Measurements from ENCODE around the gene GRIA3. TPM values are rescaled to one million over a fixed set of nuclear protein-coding genes. Genes with fewer than 3 reads are reported as not detected.
A peak's percentile ranks its signal among the peaks of the same experiment; 100 is the strongest.

Gene GRIA3
- total and polyA plus RNA-seq, 2 donors (not counting 1 experiment from before 2014, with no cell fraction given): 0.52 to 2.3 TPM

- Histone ChIP-seq H3K4me1 (ENCODE audit: control insufficient read depth, extremely low read depth, insufficient read depth, low read length) (no peaks in the 10 kb centered on the region), H2AFZ (ENCODE audit: low read length) (no peak overlapping the region), H3K4me3 (replicated peaks in 1 of 4; ENCODE audit: control extremely low read depth in 1 of 4, insufficient read depth in 1 of 4, low read depth in 3 of 4, low read length in 4 of 4) (no peak overlapping the region), H3K9ac (ENCODE audit: insufficient read depth, low read length) (no peak overlapping the region), H3K9me3 (ENCODE audit: control insufficient read depth, insufficient read depth, low read depth, low read length) (no peaks in the 10 kb centered on the region), H3K36me3 (ENCODE audit: control insufficient read depth, insufficient read depth, low read length) (no peaks in the 10 kb centered on the region), H3K27me3 (ENCODE audit: control insufficient read depth, insufficient read depth, low read length) (no peaks in the 10 kb centered on the region), H3K79me2 (ENCODE audit: control insufficient read depth, insufficient read depth, low read length) (no peaks in the 10 kb centered on the region), H3K27ac (ENCODE audit: insufficient read depth, low read length) (no peak overlapping the region), H3K4me2 (ENCODE audit: extremely low read depth, insufficient read depth, low read length) (no peak overlapping the region), H4K20me1 (ENCODE audit: control insufficient read depth, extremely low read depth, insufficient read depth, low read length) (no peaks in the 10 kb centered on the region)
- TF ChIP-seq CTCF (conservative IDR thresholded peaks at IDR 0.05 in 1 of 2, IDR thresholded peaks at IDR 0.05 in 1 of 2; ENCODE audit: low read depth in 1 of 2, low read length in 2 of 2) (no peak), EZH2 (IDR thresholded peaks at IDR 0.05; ENCODE audit: low read length, missing control alignments) (no peak)
- peak in 1 of 2 donors; percentile 51 for DNase-seq (ENCODE audit: low read depth in 2 of 2)
Observed at GRCh38 chrX:123399709-123400108, 215.6 kb downstream of the GRIA3 start.

GRCh38 chrX:123405231-123405630, 221.2 kb downstream of the GRIA3 start:
- no peak for TF ChIP-seq EZH2 (IDR thresholded peaks at IDR 0.05; ENCODE audit: low read length, missing control alignments)
- no peak for TF ChIP-seq CTCF (conservative IDR thresholded peaks at IDR 0.05 in 1 of 2, IDR thresholded peaks at IDR 0.05 in 1 of 2; ENCODE audit: low read depth in 1 of 2, low read length in 2 of 2)
- no peak for DNase-seq (ENCODE audit: low read depth in 2 of 2)
- Histone ChIP-seq H3K4me1 (ENCODE audit: control insufficient read depth, extremely low read depth, insufficient read depth, low read length) (no peaks in the 10 kb centered on the region), H3K9ac (ENCODE audit: insufficient read depth, low read length) (no peak overlapping the region), H3K27me3 (ENCODE audit: control insufficient read depth, insufficient read depth, low read length) (no peaks in the 10 kb centered on the region), H3K36me3 (ENCODE audit: control insufficient read depth, insufficient read depth, low read length) (no peaks in the 10 kb centered on the region), H3K9me3 (ENCODE audit: control insufficient read depth, insufficient read depth, low read depth, low read length) (no peaks in the 10 kb centered on the region), H2AFZ (ENCODE audit: low read length) (no peak overlapping the region), H3K4me3 (replicated peaks in 1 of 4; ENCODE audit: control extremely low read depth in 1 of 4, insufficient read depth in 1 of 4, low read depth in 3 of 4, low read length in 4 of 4) (no peak overlapping the region), H3K79me2 (ENCODE audit: control insufficient read depth, insufficient read depth, low read length) (no peaks in the 10 kb centered on the region), H3K4me2 (ENCODE audit: extremely low read depth, insufficient read depth, low read length) (no peak overlapping the region), H4K20me1 (ENCODE audit: control insufficient read depth, extremely low read depth, insufficient read depth, low read length) (no peaks in the 10 kb centered on the region), H3K27ac (ENCODE audit: insufficient read depth, low read length) (no peak overlapping the region)

DNA sequence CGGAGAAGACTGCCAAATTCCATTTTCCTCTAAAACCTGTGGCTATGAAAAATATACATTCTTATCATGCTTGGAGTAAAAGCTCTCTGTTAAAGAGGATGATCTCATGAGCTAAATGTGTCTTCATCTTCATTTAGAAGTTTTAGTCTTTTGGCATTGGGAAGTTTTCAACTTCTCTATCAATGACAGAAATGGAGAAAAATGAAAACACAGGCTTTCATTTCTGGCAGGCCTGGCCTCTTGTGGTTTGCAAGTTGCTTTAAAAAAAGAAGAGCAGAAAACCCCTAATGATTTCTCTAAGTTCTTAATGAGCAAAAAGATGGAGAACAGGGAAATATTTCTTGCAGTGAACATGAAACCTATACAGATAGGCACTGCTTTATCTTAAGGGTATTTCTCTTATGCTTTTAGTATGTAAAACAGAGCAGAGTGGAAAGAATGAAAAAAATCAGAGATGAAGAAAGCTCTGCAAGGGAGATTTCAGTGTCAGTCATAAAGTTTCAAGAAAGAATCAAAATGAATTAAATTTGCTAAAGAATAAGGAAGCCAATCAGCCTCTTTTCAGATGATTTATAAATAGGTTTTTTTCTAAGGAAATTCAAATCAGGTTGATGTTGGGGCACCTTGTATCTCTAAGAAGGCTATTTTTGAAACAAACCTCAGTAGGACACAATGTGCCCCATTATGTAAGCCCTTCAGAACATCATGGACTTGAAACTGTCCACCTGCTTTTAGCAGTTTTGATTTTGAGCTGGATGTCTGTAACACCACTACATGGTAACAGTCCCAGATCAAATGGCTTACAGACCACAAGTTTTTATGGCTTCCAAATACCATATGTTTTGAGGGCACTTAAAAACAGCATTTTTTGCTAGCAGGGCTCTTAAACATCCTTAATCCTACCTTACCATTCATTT, 225.0 kb downstream of the GRIA3 start:
- no peak overlapping the region for H3K4me3 ChIP-seq (replicated peaks in 1 of 4; ENCODE audit: control extremely low read depth in 1 of 4, insufficient read depth in 1 of 4, low read depth in 3 of 4, low read length in 4 of 4)
- no peak overlapping the region for H2AFZ ChIP-seq (ENCODE audit: low read length)
- H3K36me3 ChIP-seq (ENCODE audit: control insufficient read depth, insufficient read depth, low read length): no peaks in the 10 kb centered on the region
- no peaks in the 10 kb centered on the region for H4K20me1 ChIP-seq (ENCODE audit: control insufficient read depth, extremely low read depth, insufficient read depth, low read length)
- H3K4me2 ChIP-seq (ENCODE audit: extremely low read depth, insufficient read depth, low read length): no peak overlapping the region
- no peak for TF ChIP-seq EZH2 (IDR thresholded peaks at IDR 0.05; ENCODE audit: low read length, missing control alignments)
- no peak for TF ChIP-seq CTCF (conservative IDR thresholded peaks at IDR 0.05 in 1 of 2, IDR thresholded peaks at IDR 0.05 in 1 of 2; ENCODE audit: low read depth in 1 of 2, low read length in 2 of 2)
- no peak overlapping the region for H3K9ac ChIP-seq (ENCODE audit: insufficient read depth, low read length)
- H3K79me2 ChIP-seq (ENCODE audit: control insufficient read depth, insufficient read depth, low read length): no peaks in the 10 kb centered on the region
- no peak overlapping the region for H3K27ac ChIP-seq (ENCODE audit: insufficient read depth, low read length)
- H3K4me1 ChIP-seq (ENCODE audit: control insufficient read depth, extremely low read depth, insufficient read depth, low read length): no peaks in the 10 kb centered on the region
- H3K9me3 ChIP-seq (ENCODE audit: control insufficient read depth, insufficient read depth, low read depth, low read length): no peaks in the 10 kb centered on the region
- DNase-seq (ENCODE audit: low read depth in 2 of 2): peak in 1 of 2 donors; percentile 90
- H3K27me3 ChIP-seq (ENCODE audit: control insufficient read depth, insufficient read depth, low read length): no peaks in the 10 kb centered on the region

All from fibroblast of lung (primary cell).